A172 (cell line): ENCODE measurements around the gene NEK5. TPM values are rescaled to one million over a fixed set of nuclear protein-coding genes. Genes with fewer than 3 reads are reported as not detected.
"Not testable (repeated sequence)": the region's sequence is repeated elsewhere in the genome, so short reads cannot be mapped to it uniquely, and the experiment has no call there.

Experiments used
- DNase-seq: peaks from one replicate; pipeline ENCODE4 v3.0.0-alpha.2; 2015; ENCODE audit warnings: low spot score
- total RNA-seq: library from RNA; depleted of rRNA; stranded (reverse); fragments of >200 nt; shearing (Covaris generic); gene quantifications from 2 replicates; pipeline ENCODE4 v1.2.3, GENCODE V29; 2014; rRNA removed

The NEK5 gene
- 0.10 TPM in 1 of 2 replicates, not detected in the other for total RNA-seq

DNA sequence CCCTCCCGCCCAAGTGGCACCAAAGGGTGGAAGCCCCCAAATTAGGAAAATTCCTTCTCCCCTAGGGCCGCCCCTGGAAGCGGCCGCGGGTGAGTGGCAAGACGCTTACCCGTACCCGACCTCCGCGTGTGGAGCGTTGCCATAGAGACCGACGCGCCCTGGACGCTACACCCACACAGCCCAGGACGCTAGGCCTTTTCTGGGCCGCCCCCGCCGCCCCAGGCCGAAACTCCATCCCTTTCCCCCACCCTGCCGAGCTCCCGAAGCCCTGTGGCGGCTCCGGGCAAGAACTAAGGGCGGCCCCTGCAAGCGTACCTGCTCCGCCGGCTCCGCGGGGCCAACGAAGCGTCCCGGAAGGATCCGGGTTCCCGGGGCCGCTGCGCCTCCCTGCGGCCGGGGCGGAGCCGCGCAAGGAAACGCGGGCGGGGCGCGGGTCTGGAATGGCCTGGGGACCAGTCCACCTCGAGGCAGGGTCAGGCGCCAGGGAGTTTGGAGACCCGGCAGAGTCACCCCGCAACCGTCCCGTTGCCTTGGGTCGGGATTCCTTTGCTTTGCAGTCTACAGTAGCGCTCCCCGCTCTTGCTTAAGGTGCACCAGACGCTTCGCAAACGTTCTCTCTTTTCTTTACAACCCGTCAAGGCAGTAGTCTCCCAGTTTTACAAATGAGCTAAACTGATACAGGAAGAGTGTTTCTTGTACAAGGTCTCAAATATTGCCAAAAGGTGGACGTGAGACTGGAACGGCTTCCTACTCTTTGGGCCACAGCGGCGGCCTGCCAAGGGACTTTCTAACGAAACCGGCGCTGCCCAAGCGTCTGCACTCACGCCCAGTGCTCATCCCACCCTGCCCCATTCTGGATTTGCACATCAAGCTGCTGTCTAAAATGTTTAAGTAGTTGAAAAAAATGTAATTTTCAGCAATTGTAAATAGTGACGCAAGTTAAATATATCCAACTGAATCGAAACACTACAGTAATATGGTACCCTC is at the start of gene NEK5:
NEK5 (minus strand) TSS at position 360 of the 987 bp plus-strand sequence. CDS start 1,591 bp downstream, outside the sequence.
- DNase-seq = peak; percentile 20

DNA sequence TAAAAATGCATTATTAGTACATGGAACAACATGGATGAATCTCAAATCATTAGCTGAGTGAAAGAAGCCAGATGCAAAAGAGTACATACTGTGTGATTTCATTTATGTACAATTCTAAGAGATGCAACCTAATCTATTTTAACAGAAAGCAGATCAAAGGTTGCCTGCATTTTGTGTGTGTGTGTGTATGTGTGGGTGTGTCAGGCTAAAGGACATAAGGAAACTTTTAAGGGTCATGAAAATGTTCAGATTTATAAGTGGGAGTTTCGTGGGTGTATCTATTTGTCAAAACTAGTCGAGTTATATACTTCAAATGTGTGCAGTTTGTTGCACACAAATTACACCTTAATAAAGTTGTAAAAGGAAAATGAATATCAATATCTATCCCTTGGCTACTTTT is 48.4 kb upstream of the NEK5 start:
- no peak for DNase-seq

GRCh38 chr13:52173970-52174369 is 45.1 kb upstream of the NEK5 start:
- not testable (repeated sequence) for DNase-seq

GRCh38 chr13:52173373-52173772 is 44.5 kb upstream of the NEK5 start:
- no peak for DNase-seq

- DNase-seq = not testable (repeated sequence)
These were observed 42.8 kb upstream of the NEK5 start for GRCh38 chr13:52171686-52172085.

GRCh38 chr13:52170828-52171391 is 42.0 kb upstream of the NEK5 start:
- DNase-seq = not testable (repeated sequence)

DNA sequence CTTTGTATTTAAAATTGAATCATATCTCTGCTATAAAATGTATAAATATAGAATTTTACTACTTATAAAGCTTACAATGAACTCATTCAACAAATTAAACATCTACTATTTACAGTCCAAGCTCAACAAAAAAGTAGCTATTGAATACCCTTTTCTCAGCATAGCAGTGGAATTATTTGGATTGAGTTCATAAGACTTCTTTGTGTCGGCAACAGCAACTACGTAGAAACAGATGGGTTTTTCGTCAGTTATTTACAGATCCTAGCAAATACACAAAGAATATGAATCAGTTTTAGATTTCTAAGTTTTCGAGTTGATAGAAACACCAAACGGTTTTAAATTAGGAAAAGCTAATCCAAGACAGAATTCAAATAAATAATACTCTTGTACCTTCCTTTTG is 41.0 kb upstream of the NEK5 start:
- DNase-seq = no peak

DNA sequence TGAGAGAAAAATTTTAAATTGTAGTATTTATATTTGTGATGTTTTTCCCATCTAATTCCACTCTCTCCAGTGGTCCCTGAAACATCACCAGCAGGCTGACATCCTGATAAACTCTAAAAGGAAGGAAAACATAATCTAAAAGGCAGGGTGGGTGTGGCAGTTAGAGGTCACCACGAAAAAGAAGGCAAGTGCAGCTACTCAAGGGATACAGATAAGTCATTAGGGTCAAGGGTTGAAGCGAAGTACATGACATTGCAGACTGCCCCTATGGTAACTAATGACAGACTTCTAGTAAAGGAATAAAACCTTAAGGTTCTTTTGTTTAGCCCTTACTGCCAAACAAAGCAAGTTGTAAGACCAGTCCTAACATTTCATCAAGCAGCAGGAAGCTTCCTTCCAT is 36.5 kb upstream of the NEK5 start:
- no peak for DNase-seq

DNA sequence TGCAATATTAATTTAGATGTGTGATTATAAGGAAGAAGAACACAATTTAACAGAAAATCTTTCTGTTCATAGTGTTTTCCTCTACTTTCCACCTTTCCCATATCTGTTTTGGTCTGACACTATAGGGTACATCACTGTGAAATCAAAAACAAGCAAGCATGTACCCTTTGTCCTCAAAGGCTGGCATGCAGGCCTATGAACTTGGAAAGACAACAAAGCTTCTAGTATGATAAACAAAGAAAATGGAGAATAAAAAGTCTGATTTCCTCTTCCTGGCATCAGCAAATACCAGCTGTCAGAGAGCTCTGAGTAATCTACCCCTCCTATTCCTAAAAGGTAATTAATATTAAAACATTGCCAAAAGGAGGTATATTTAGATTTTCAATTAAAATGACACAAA is 36.1 kb upstream of the NEK5 start:
- DNase-seq = no peak

- DNase-seq = peak; percentile 23
These were observed 35.0 kb upstream of the NEK5 start for GRCh38 chr13:52163878-52164277.

DNA sequence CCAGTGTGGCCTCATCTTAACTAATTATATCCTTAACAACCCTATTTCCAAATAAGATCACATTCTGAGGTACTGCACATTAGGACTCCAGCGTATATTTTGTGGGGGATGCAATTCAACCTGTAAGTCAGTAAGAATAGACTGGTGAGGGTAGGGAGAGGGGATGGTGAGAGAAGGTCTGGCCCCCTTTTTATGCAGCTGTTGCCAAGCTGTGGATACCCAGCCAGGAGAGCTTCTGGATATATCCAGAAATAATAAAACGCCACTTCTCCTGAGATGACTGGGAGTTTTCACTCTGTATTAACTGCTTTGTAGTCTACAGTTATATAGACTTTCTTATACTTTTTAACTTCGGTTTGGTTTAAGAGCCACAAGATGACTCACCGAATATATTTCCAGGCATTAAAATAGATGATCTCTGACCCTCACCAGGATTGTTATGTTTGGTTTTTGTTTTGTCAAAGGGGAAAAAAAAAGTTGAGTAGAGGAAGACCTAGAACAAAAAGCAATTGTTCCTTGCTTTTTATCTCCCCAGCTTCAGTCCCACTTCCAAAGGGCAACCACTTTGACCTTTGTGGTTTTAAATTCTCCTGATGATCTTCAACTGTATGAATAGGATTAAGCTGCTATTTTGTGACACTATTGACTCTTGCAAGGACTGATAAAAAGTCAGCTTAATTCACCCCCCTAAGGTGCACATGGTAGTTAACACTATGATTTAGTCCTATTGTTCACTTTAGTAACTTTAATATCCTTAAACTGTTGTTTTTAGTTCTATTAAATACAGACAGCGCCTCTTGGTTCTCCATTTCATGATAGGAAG is 33.6 kb upstream of the NEK5 start:
- DNase-seq = peak; percentile 74

- DNase-seq = no peak
These were observed 32.3 kb upstream of the NEK5 start for GRCh38 chr13:52161181-52161646.

GRCh38 chr13:52160506-52160905 is 31.6 kb upstream of the NEK5 start:
- no peak for DNase-seq

DNA sequence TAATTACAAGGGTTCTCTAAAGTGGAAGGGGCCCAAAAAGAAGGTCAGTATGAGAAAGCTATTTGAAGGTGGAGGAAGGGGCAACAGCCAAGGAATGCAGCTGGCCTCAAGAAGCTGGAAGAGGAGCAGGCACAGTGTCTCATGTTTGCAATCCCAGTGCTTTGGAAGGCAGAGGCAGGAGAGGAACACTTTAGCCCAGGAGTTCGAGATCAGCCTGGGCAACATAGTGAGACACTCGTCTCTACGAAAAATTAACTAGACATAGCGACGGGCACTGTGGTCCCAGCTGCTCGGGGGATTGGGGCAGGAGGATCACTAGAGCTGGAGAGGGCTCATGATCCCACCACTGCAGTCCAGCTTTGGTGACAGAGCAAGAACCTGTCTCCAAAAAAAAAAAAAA is 31.2 kb upstream of the NEK5 start:
- no peak for DNase-seq

- peak; percentile 24 for DNase-seq
These were observed 30.5 kb upstream of the NEK5 start, which contains the start of gene NEK3 for GRCh38 chr13:52159159-52159982. Gene NEK3, minus strand, starts transcription at chr13:52159597. Its CDS starts 3,406 bp downstream, at chr13:52156191.

DNA sequence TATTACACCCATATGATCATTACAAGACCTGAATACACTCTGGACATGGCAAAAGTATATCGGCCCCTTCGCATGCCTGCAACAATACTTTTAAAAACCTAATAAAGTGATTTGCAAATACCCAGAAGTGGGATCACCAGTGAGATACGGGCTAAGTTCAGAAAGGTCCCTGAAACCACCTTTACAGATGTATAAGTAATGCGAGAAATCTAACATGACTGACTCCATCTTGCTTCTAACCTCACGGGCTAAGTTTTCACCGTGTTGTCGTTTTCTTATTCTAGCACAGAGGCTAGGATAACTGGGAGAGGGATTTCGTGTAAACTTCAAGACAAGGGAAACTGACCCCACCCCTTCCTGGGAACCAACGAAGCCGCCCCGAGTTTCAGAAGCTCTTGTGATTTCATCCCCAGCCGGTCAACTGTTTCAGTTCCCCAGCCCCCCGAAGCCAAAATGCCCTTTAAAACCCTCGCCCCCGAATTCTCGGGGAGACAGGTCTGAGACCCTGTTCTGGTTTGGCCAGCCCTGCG is 29.8 kb upstream of the NEK5 start:
- DNase-seq = peak; percentile 16

- no peak for DNase-seq
These were observed 27.9 kb upstream of the NEK5 start for GRCh38 chr13:52156724-52157261.

GRCh38 chr13:52155177-52155576 is 26.3 kb upstream of the NEK5 start:
- DNase-seq = no peak

DNA sequence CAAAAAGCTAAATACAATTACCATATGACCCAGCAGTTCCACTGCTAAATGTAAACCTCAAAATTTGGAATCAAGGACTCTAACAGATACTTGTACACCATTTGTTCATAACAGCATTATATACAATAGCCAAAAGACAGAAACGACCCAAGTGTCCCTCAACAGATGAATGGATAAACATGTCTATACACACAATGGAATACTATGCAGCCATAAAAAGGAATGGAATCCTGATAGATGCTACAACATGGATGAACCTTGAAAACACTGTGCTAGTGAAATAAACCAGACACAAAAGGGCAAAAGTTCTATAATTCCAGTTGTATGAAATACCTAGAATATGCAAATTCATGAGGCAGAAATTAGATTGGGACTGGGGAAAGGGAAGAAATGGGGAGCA is 18.4 kb upstream of the NEK5 start:
- DNase-seq = no peak

DNA sequence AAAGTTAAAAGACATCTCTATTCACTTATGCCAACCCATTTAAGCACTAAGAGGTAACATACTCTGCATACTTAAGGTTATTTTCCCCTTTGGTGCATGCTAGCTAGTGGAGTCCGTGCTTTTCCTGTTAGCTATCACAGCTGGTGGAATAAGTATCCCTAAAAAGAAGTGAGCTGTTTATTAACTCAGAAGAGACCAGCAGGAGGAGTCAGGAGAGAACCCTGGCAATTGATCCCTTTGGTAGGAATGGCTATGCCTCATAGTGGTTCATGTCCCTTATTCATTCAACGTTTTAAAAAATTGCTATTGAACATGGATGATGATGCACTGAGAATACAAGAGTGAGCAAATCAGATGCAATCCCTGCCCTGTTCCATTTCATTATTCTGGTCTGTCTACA is 12.4 kb upstream of the NEK5 start:
- DNase-seq = no peak
